ENCODE results near the gene GGTLC3.
"Not testable (repeated sequence)": the region's sequence is repeated elsewhere in the genome, so short reads cannot be mapped to it uniquely, and the experiment has no call there.

Gene GGTLC3

GRCh38 chr22:18549458-18550179 is 31.7 kb upstream of the GGTLC3 start:
- H3K4me2 ChIP-seq (ENCODE audit: low read length); H3K9ac ChIP-seq (ENCODE audit: low read length); H3K9me2 ChIP-seq (ENCODE audit: low read depth, low read length); H3K4me1 ChIP-seq (ENCODE audit: insufficient read depth, low read length, severe bottlenecking); H3K36me3 ChIP-seq (ENCODE audit: insufficient read depth, low read length); H3K27ac ChIP-seq (ENCODE audit: low read depth, low read length, poor library complexity, severe bottlenecking); H4K20me1 ChIP-seq (ENCODE audit: insufficient read depth, low read length); H3K27me3 ChIP-seq (ENCODE audit: insufficient read depth, low read length); H2AFZ ChIP-seq (ENCODE audit: low read length); H3K9me3 ChIP-seq (ENCODE audit: low read length); H3K4me3 ChIP-seq (ENCODE audit: low read depth, low read length, poor library complexity, severe bottlenecking); H3F3A ChIP-seq (ENCODE audit: insufficient read depth, low read length); H3K79me2 ChIP-seq (ENCODE audit: insufficient read depth, low read length): not testable (repeated sequence)

- not testable (repeated sequence) for H4K20me1 ChIP-seq (ENCODE audit: insufficient read depth, low read length); H3K4me3 ChIP-seq (ENCODE audit: low read depth, low read length, poor library complexity, severe bottlenecking); H3K4me1 ChIP-seq (ENCODE audit: insufficient read depth, low read length, severe bottlenecking); H3K27ac ChIP-seq (ENCODE audit: low read depth, low read length, poor library complexity, severe bottlenecking); H3F3A ChIP-seq (ENCODE audit: insufficient read depth, low read length); H3K79me2 ChIP-seq (ENCODE audit: insufficient read depth, low read length); H3K9me3 ChIP-seq (ENCODE audit: low read length); H3K9ac ChIP-seq (ENCODE audit: low read length); H3K27me3 ChIP-seq (ENCODE audit: insufficient read depth, low read length); H3K36me3 ChIP-seq (ENCODE audit: insufficient read depth, low read length); H2AFZ ChIP-seq (ENCODE audit: low read length); H3K4me2 ChIP-seq (ENCODE audit: low read length); H3K9me2 ChIP-seq (ENCODE audit: low read depth, low read length)
Observed at GRCh38 chr22:18544615-18545014, 26.7 kb upstream of the GGTLC3 start.

- not testable (repeated sequence) for H3K9me2 ChIP-seq (ENCODE audit: low read depth, low read length); H3K4me3 ChIP-seq (ENCODE audit: low read depth, low read length, poor library complexity, severe bottlenecking); H2AFZ ChIP-seq (ENCODE audit: low read length); H3K9me3 ChIP-seq (ENCODE audit: low read length); H3K9ac ChIP-seq (ENCODE audit: low read length); H4K20me1 ChIP-seq (ENCODE audit: insufficient read depth, low read length); H3K4me2 ChIP-seq (ENCODE audit: low read length); H3K27ac ChIP-seq (ENCODE audit: low read depth, low read length, poor library complexity, severe bottlenecking); H3K27me3 ChIP-seq (ENCODE audit: insufficient read depth, low read length); H3K79me2 ChIP-seq (ENCODE audit: insufficient read depth, low read length); H3K4me1 ChIP-seq (ENCODE audit: insufficient read depth, low read length, severe bottlenecking); H3K36me3 ChIP-seq (ENCODE audit: insufficient read depth, low read length); H3F3A ChIP-seq (ENCODE audit: insufficient read depth, low read length)
Observed at GRCh38 chr22:18543400-18543799, 25.4 kb upstream of the GGTLC3 start.

GRCh38 chr22:18539994-18540393 is 22.0 kb upstream of the GGTLC3 start:
- not testable (repeated sequence) for H4K20me1 ChIP-seq (ENCODE audit: insufficient read depth, low read length); H3K9ac ChIP-seq (ENCODE audit: low read length); H3K9me3 ChIP-seq (ENCODE audit: low read length); H3K9me2 ChIP-seq (ENCODE audit: low read depth, low read length); H3K36me3 ChIP-seq (ENCODE audit: insufficient read depth, low read length); H3K4me2 ChIP-seq (ENCODE audit: low read length); H3K27me3 ChIP-seq (ENCODE audit: insufficient read depth, low read length); H2AFZ ChIP-seq (ENCODE audit: low read length); H3K4me3 ChIP-seq (ENCODE audit: low read depth, low read length, poor library complexity, severe bottlenecking); H3F3A ChIP-seq (ENCODE audit: insufficient read depth, low read length); H3K4me1 ChIP-seq (ENCODE audit: insufficient read depth, low read length, severe bottlenecking); H3K79me2 ChIP-seq (ENCODE audit: insufficient read depth, low read length); H3K27ac ChIP-seq (ENCODE audit: low read depth, low read length, poor library complexity, severe bottlenecking)

GRCh38 chr22:18534315-18534714 is 16.4 kb upstream of the GGTLC3 start:
- not testable (repeated sequence) for H3K27ac ChIP-seq (ENCODE audit: low read depth, low read length, poor library complexity, severe bottlenecking); H3K9me2 ChIP-seq (ENCODE audit: low read depth, low read length); H3K36me3 ChIP-seq (ENCODE audit: insufficient read depth, low read length); H3K4me2 ChIP-seq (ENCODE audit: low read length); H3K9me3 ChIP-seq (ENCODE audit: low read length); H2AFZ ChIP-seq (ENCODE audit: low read length); H4K20me1 ChIP-seq (ENCODE audit: insufficient read depth, low read length); H3K4me1 ChIP-seq (ENCODE audit: insufficient read depth, low read length, severe bottlenecking); H3K27me3 ChIP-seq (ENCODE audit: insufficient read depth, low read length); H3K4me3 ChIP-seq (ENCODE audit: low read depth, low read length, poor library complexity, severe bottlenecking); H3F3A ChIP-seq (ENCODE audit: insufficient read depth, low read length); H3K9ac ChIP-seq (ENCODE audit: low read length); H3K79me2 ChIP-seq (ENCODE audit: insufficient read depth, low read length)

- H3K4me3 ChIP-seq (ENCODE audit: low read depth, low read length, poor library complexity, severe bottlenecking); H2AFZ ChIP-seq (ENCODE audit: low read length); H4K20me1 ChIP-seq (ENCODE audit: insufficient read depth, low read length); H3K4me2 ChIP-seq (ENCODE audit: low read length); H3K27me3 ChIP-seq (ENCODE audit: insufficient read depth, low read length); H3K9me2 ChIP-seq (ENCODE audit: low read depth, low read length); H3K79me2 ChIP-seq (ENCODE audit: insufficient read depth, low read length); H3F3A ChIP-seq (ENCODE audit: insufficient read depth, low read length); H3K36me3 ChIP-seq (ENCODE audit: insufficient read depth, low read length); H3K9ac ChIP-seq (ENCODE audit: low read length); H3K9me3 ChIP-seq (ENCODE audit: low read length); H3K27ac ChIP-seq (ENCODE audit: low read depth, low read length, poor library complexity, severe bottlenecking); H3K4me1 ChIP-seq (ENCODE audit: insufficient read depth, low read length, severe bottlenecking): not testable (repeated sequence)
Observed at GRCh38 chr22:18533633-18534032, 15.7 kb upstream of the GGTLC3 start.

GRCh38 chr22:18529416-18530145 is 11.6 kb upstream of the GGTLC3 start:
- H3K9me3 ChIP-seq (ENCODE audit: low read length); H4K20me1 ChIP-seq (ENCODE audit: insufficient read depth, low read length); H3K4me3 ChIP-seq (ENCODE audit: low read depth, low read length, poor library complexity, severe bottlenecking); H3K27me3 ChIP-seq (ENCODE audit: insufficient read depth, low read length); H3K4me1 ChIP-seq (ENCODE audit: insufficient read depth, low read length, severe bottlenecking); H3K9ac ChIP-seq (ENCODE audit: low read length); H3K9me2 ChIP-seq (ENCODE audit: low read depth, low read length); H2AFZ ChIP-seq (ENCODE audit: low read length); H3K27ac ChIP-seq (ENCODE audit: low read depth, low read length, poor library complexity, severe bottlenecking); H3K79me2 ChIP-seq (ENCODE audit: insufficient read depth, low read length); H3K4me2 ChIP-seq (ENCODE audit: low read length); H3K36me3 ChIP-seq (ENCODE audit: insufficient read depth, low read length); H3F3A ChIP-seq (ENCODE audit: insufficient read depth, low read length): not testable (repeated sequence)
